A549 (cell line): Measurements from ENCODE around the gene CD9. TPM values are rescaled to one million over a fixed set of nuclear protein-coding genes. Genes with fewer than 3 reads are reported as not detected.
A peak's percentile ranks its signal among the peaks of the same experiment; 100 is the strongest.

Experiments
- ATAC-seq, 2 experiments: fragments of 200-7000 bp in 1 of 2; fragments of >200 bp in 1 of 2; cut with Nextera tagmentation in 1 of 2; cut with Tn5 transposase in 1 of 2; 3 replicates each; pipeline versions ENCODE4 v1.8.0 to v1.9.1; 2018 to 2020; ENCODE audit warnings: mild to moderate bottlenecking in 1 of 2, moderate library complexity in 1 of 2
- CTCF ChIA-PET: fragments of 300-600 bp; sonication (Branson Sonifier 250); formaldehyde crosslinking; extraction: SDS; loops from one replicate; lab custom pipeline; 2021; ENCODE audit warnings: antibody characterized with exemption, inconsistent platforms; lab: Yijun Ruan, JAX
- POLR2A ChIA-PET: fragments of 350-600 bp; formaldehyde crosslinking; extraction: SDS; loops from one replicate; lab custom pipeline; 2021; ENCODE audit warnings: antibody characterized with exemption, inconsistent platforms; lab: Yijun Ruan, JAX
- DNase-seq, 2 experiments: peaks; one replicate each; pipeline versions ENCODE4 v3.0.0 to v3.0.0-alpha.2; 2011 to 2016; ENCODE audit warnings: low read depth in 1 of 2, low spot score in 1 of 2
- FAIRE-seq: peaks from 2 replicates; lab custom pipeline; 2011; peaks lifted over from hg19 to GRCh38; lab: Jason Lieb, UNC
- H3K27ac ChIP-seq, 2 experiments: fragments of >200 bp; sonication (Bioruptor Twin); formaldehyde crosslinking; 3 replicates each; pipeline ENCODE4 v1.5.1; 2016 to 2017
- H3K4me1 ChIP-seq: fragments of >200 bp; sonication (Bioruptor Twin); formaldehyde crosslinking; 3 replicates; pipeline ENCODE4 v1.6.1; 2016
- H3K4me2 ChIP-seq: fragments of >200 bp; sonication (Bioruptor Twin); formaldehyde crosslinking; 3 replicates; pipeline ENCODE4 v1.6.1; 2016
- H3K4me3 ChIP-seq: fragments of >200 bp; sonication (Bioruptor Twin); formaldehyde crosslinking; 3 replicates; pipeline ENCODE4 v1.5.1; 2016
- H3K9me3 ChIP-seq: fragments of >200 bp; sonication (Bioruptor Twin); formaldehyde crosslinking; 3 replicates; pipeline ENCODE4 v1.6.1; 2016
- BCL3 ChIP-seq: fragments of >200 bp; sonication (Bioruptor Twin); formaldehyde crosslinking; IDR thresholded peaks from 3 replicates; pipeline ENCODE4 v1.6.1; 2016
- BHLHE40 ChIP-seq: IDR thresholded peaks from 2 replicates; pipeline ENCODE4 v1.6.1; 2012; ENCODE audit warnings: low read depth, low read length, inconsistent platforms
- CBX8 ChIP-seq: fragments of 200-600 bp; sonication (generic); IDR thresholded peaks from 2 replicates; pipeline ENCODE4 v1.6.1; 2016
- CEBPB ChIP-seq, 2 experiments: fragments of >200 bp in 1 of 2; sonication (Bioruptor Twin) in 1 of 2; formaldehyde crosslinking in 1 of 2; IDR thresholded peaks; 2 replicates each; pipeline ENCODE4 v1.6.1; 2012 to 2016
- CHD2 ChIP-seq: fragments of 150-350 bp; IDR thresholded peaks from 2 replicates; pipeline ENCODE4 v1.6.1; 2014; ENCODE audit warnings: low read length; ENCODE audit not compliant: partially characterized antibody
- CTCF ChIP-seq: fragments of >200 bp; sonication (Bioruptor Twin); formaldehyde crosslinking; IDR thresholded peaks from 3 replicates; pipeline ENCODE4 v1.5.1; 2016
- E2F6 ChIP-seq: IDR thresholded peaks from 2 replicates; pipeline ENCODE4 v1.6.1; 2012; ENCODE audit warnings: low read depth, borderline replicate concordance
- ESRRA ChIP-seq: fragments of 150-350 bp; IDR thresholded peaks from 2 replicates; pipeline ENCODE4 v1.6.1; 2014; ENCODE audit warnings: mild to moderate bottlenecking, low read length, borderline replicate concordance
- FOSL2 ChIP-seq, 2 experiments: fragments of 450-650 bp in 1 of 2; fragments of >200 bp in 1 of 2; sonication (Bioruptor Twin) in 1 of 2; formaldehyde crosslinking; IDR thresholded peaks; 2 replicates each; pipeline versions ENCODE4 v1.5.0 to v1.6.1; 2016 to 2020; ENCODE audit warnings: mild to moderate bottlenecking in 1 of 2, moderate library complexity in 1 of 2
- HOXA7 ChIP-seq: fragments of 250-450 bp; sonication (Bioruptor Pico); IDR thresholded peaks from 2 replicates; pipeline ENCODE4 v1.5.0; 2020; ENCODE audit warnings: mild to moderate bottlenecking, moderate library complexity
- JUNB ChIP-seq: fragments of >200 bp; sonication (Bioruptor Twin); formaldehyde crosslinking; IDR thresholded peaks from 2 replicates; pipeline ENCODE4 v1.6.1; 2016
- MAFK ChIP-seq: fragments of 450-650 bp; IDR thresholded peaks from 2 replicates; pipeline ENCODE4 v1.6.1; 2014; ENCODE audit not compliant: partially characterized antibody
- NPAS2 ChIP-seq: fragments of 250-450 bp; sonication (Bioruptor Pico); IDR thresholded peaks from 2 replicates; pipeline ENCODE4 v1.8.0; 2022; ENCODE audit warnings: mild to moderate bottlenecking, moderate library complexity, borderline replicate concordance
- RAD21 ChIP-seq, 2 experiments: fragments of >200 bp in 1 of 2; sonication (Bioruptor Twin) in 1 of 2; formaldehyde crosslinking in 1 of 2; IDR thresholded peaks in 1 of 2; conservative IDR thresholded peaks in 1 of 2; 2 replicates in 1 of 2; 3 replicates in 1 of 2; pipeline ENCODE4 v1.6.1; 2012 to 2018; ENCODE audit warnings: inconsistent platforms in 1 of 2
- RARB ChIP-seq: fragments of 250-450 bp; sonication (Bioruptor Pico); IDR thresholded peaks from 2 replicates; pipeline ENCODE4 v1.8.0; 2021; ENCODE audit warnings: mild to moderate bottlenecking, moderate library complexity
- RCOR1 ChIP-seq: fragments of 150-350 bp; IDR thresholded peaks from 2 replicates; pipeline ENCODE4 v1.6.1; 2014; ENCODE audit warnings: antibody characterized with exemption, low read length, low read depth
- REST ChIP-seq: fragments of 200-600 bp; sonication (generic); IDR thresholded peaks from 2 replicates; pipeline ENCODE4 v1.6.1; 2016; ENCODE audit warnings: antibody characterized with exemption, mild to moderate bottlenecking, moderate library complexity
- RFX5 ChIP-seq: fragments of 450-650 bp; IDR thresholded peaks from 2 replicates; pipeline ENCODE4 v1.7.1; 2014; ENCODE audit warnings: antibody characterized with exemption, mild to moderate bottlenecking, moderate library complexity
- RNF2 ChIP-seq: fragments of 200-600 bp; sonication (generic); IDR thresholded peaks from 2 replicates; pipeline ENCODE4 v1.6.1; 2016; ENCODE audit warnings: low read depth, mild to moderate bottlenecking, antibody characterized with exemption, moderate library complexity, borderline replicate concordance
- SREBF2 ChIP-seq: fragments of 450-650 bp; IDR thresholded peaks from 2 replicates; pipeline ENCODE4 v1.6.1; 2014; ENCODE audit warnings: mild to moderate bottlenecking, moderate library complexity
- TFCP2L1 ChIP-seq: fragments of 250-450 bp; sonication (Bioruptor Pico); IDR thresholded peaks from 2 replicates; pipeline ENCODE4 v1.5.0; 2021; ENCODE audit warnings: mild to moderate bottlenecking
- ZFP36 ChIP-seq: fragments of 450-650 bp; IDR thresholded peaks from 2 replicates; pipeline ENCODE4 v1.6.1; 2014; ENCODE audit warnings: borderline replicate concordance; ENCODE audit not compliant: partially characterized antibody
- ZNF302 ChIP-seq: fragments of 250-450 bp; sonication (Bioruptor Pico); IDR thresholded peaks from 2 replicates; pipeline ENCODE4 v1.9.0; 2021; ENCODE audit warnings: inconsistent platforms, mild to moderate bottlenecking, moderate library complexity
- whole genome bisulfite sequencing: methylation state at CpG from one replicate; pipeline ENCODE4 v1.1.6; 2017; ENCODE audit errors: missing lambda C conversion rate; 5-methylcytosine and 5-hydroxymethylcytosine counted together
- polyA plus RNA-seq, 4 experiments: library from polyadenylated mRNA; depleted of rRNA in 3 of 4; stranded (reverse); fragments of >200 nt; fragmentation: RNase III in 1 of 4; extraction: RNeasy Plus Mini Kit Qiagen cat#74134 plus additional on column Dnase treatment in 1 of 4; gene quantifications; 2 replicates in 3 of 4; 3 replicates in 1 of 4; pipeline ENCODE4 v1.2.3, GENCODE V29; 2011 to 2017

Gene CD9
- polyA plus RNA-seq, 2 of the 4 experiments (the other 2 are of a cell fraction) = 116 to 185 TPM

GRCh38 chr12:6201826-6202225 is 1.6 kb downstream of the CD9 start:
- CTCF ChIA-PET = interaction anchor here (1.0 to 32.3 kb wide), 9 partner anchors 12 to 138 kb away, joined by 3 to 529 read pairs (median 11); no protein-coding TSS in a partner anchor
- peaks cover 21% of the 10 kb centered on the region for H3K4me1 ChIP-seq
- ATAC-seq = no peak
- WGBS = 81% methylated on average over 3 of the region's 3 CpGs
- DNase-seq = no peak
- POLR2A ChIA-PET = interaction anchor here (1.2 to 2.1 kb wide), 3 partner anchors 13 to 78 kb away, joined by 3 to 7 read pairs (median 5); no protein-coding TSS in a partner anchor
- H3K27ac ChIP-seq = peak overlapping the region; percentile 73 to 87; a peak in 4 of 6 replicates
- FAIRE-seq = no peak
- peak overlapping the region; percentile 93 for H3K4me2 ChIP-seq
- peak in 1 of 2 experiments; percentile 47; a peak in 2 of 4 replicates for TF ChIP-seq CEBPB (IDR thresholded peaks at IDR 0.05)
- no peak for TF ChIP-seq BCL3
- TF ChIP-seq FOSL2 (IDR thresholded peaks at IDR 0.05) = no peak
- TF ChIP-seq FOSL2 (CRISPR knock-in tag; IDR thresholded peaks at IDR 0.05) = peak; percentile 52; the same call in 1 of the 2 replicates
- TF ChIP-seq RARB (CRISPR knock-in tag) = no peak
- TF ChIP-seq RFX5 = no peak
- peak overlapping the region; percentile 65 for H3K4me3 ChIP-seq
- H3K9me3 ChIP-seq = no peaks in the 10 kb centered on the region

GRCh38 chr12:6202304-6202703 is 2.1 kb downstream of the CD9 start:
- Histone ChIP-seq H3K9me3 (no peaks in the 10 kb centered on the region), H3K4me2 (peak overlapping the region; percentile 93), H3K4me3 (no peak overlapping the region), H3K4me1 (peaks cover 21% of the 10 kb centered on the region), H3K27ac (peak overlapping the region in 1 of 2 experiments; percentile 3; a peak in 2 of 6 replicates)
- 94% methylated on average over 6 of the region's 6 CpGs for WGBS
- TF ChIP-seq ZFP36 = no peak
- ChIA-PET CTCF (interaction anchor here (2.1 to 32.3 kb wide), 6 partner anchors 11 to 138 kb away, joined by 6 to 529 read pairs (median 22); no protein-coding TSS in a partner anchor), POLR2A (interaction anchor here (1.2 kb wide), 1 partner anchor 13 kb away, joined by 5 read pairs; no protein-coding TSS in a partner anchor)
- ATAC-seq (no peak), FAIRE-seq (no peak), DNase-seq (no peak)

- H3K4me3 ChIP-seq = no peak overlapping the region
- FAIRE-seq = no peak
- TF ChIP-seq E2F6 = no peak
- no peak for TF ChIP-seq ZNF302
- no peak for TF ChIP-seq HOXA7 (CRISPR knock-in tag)
- no peak for TF ChIP-seq CBX8
- no peak for TF ChIP-seq CHD2
- TF ChIP-seq CTCF = no peak
- TF ChIP-seq REST = no peak
- no peak for TF ChIP-seq JUNB
- TF ChIP-seq BHLHE40 = no peak
- TF ChIP-seq NPAS2 (CRISPR knock-in tag) = no peak
- no peak for TF ChIP-seq TFCP2L1 (CRISPR knock-in tag)
- no peak for TF ChIP-seq MAFK
- no peak for TF ChIP-seq SREBF2
- TF ChIP-seq RCOR1 = no peak
- TF ChIP-seq RAD21 (conservative IDR thresholded peaks at IDR 0.05 in 1 of 2, IDR thresholded peaks at IDR 0.05 in 1 of 2) = no peak
- no peak for TF ChIP-seq ZFP36
- no peak for TF ChIP-seq BCL3
- no peak for TF ChIP-seq ESRRA
- TF ChIP-seq RNF2 = no peak
- H3K9me3 ChIP-seq = no peaks in the 10 kb centered on the region
- H3K27ac ChIP-seq = no peak overlapping the region
- H3K4me1 ChIP-seq = peaks cover 21% of the 10 kb centered on the region
- 97% methylated on average over 3 of the region's 3 CpGs for WGBS
- no peak for DNase-seq
- CTCF ChIA-PET = interaction anchor here (1.4 to 32.3 kb wide), 7 partner anchors 11 to 214 kb away, joined by 4 to 529 read pairs (median 14); no protein-coding TSS in a partner anchor
- H3K4me2 ChIP-seq = 0 out of 3 replicates have a peak overlapping the region, but pooled peaks have one; percentile 93
- POLR2A ChIA-PET = no interaction called here
- no peak for ATAC-seq
Observed at GRCh38 chr12:6202846-6203245, 2.6 kb downstream of the CD9 start.
